ENCODE results near the gene ASTL.

The ASTL gene

GRCh38 chr2:96137321-96138178 is 752 bp downstream of the ASTL start:
- TF ChIP-seq EZH2 (IDR thresholded peaks at IDR 0.05; ENCODE audit: borderline replicate concordance, low read depth, low read length, severe bottlenecking), result no peak
- no peak for TF ChIP-seq CTCF (IDR thresholded peaks at IDR 0.05; ENCODE audit: borderline replicate concordance, extremely low read depth, low read length, poor library complexity, severe bottlenecking)
- Histone ChIP-seq H2AFZ (ENCODE audit: low read depth, low read length) (no peak overlapping the region), H3K9ac (ENCODE audit: low read depth, low read length) (no peak overlapping the region), H3K79me2 (ENCODE audit: insufficient read depth, low read length) (no peaks in the 10 kb centered on the region), H4K20me1 (ENCODE audit: insufficient read depth, low read length) (0 out of 2 replicates have a peak, but pooled peaks cover 1% of the 10 kb centered on the region), H3K4me2 (ENCODE audit: insufficient read depth, low read length) (no peak overlapping the region), H3K4me1 (ENCODE audit: insufficient read depth, low read length) (no peaks in the 10 kb centered on the region), H3K36me3 (ENCODE audit: insufficient read depth, low read length) (no peaks in the 10 kb centered on the region), H3K27me3 (ENCODE audit: insufficient read depth, low read length, poor library complexity) (no peaks in the 10 kb centered on the region), H3K9me3 (ENCODE audit: insufficient read depth, low read length, severe bottlenecking) (no peaks in the 10 kb centered on the region), H3K4me3 (ENCODE audit: low read depth in 1 of 2, low read length in 2 of 2) (no peak overlapping the region), H3K27ac (ENCODE audit: low read length) (no peak overlapping the region)
- DNase-seq, result no peak
- no peak for ATAC-seq (ENCODE audit: insufficient read depth, low read depth)

GRCh38 chr2:96136129-96136720 is 2.1 kb downstream of the ASTL start:
- DNase-seq, result no peak
- no peaks in the 10 kb centered on the region for H3K79me2 ChIP-seq (ENCODE audit: insufficient read depth, low read length)
- no peak for TF ChIP-seq EZH2 (IDR thresholded peaks at IDR 0.05; ENCODE audit: borderline replicate concordance, low read depth, low read length, severe bottlenecking)
- no peak for TF ChIP-seq CTCF (IDR thresholded peaks at IDR 0.05; ENCODE audit: borderline replicate concordance, extremely low read depth, low read length, poor library complexity, severe bottlenecking)
- no peaks in the 10 kb centered on the region for H3K27me3 ChIP-seq (ENCODE audit: insufficient read depth, low read length, poor library complexity)
- no peak overlapping the region for H3K4me3 ChIP-seq (ENCODE audit: low read depth in 1 of 2, low read length in 2 of 2)
- H4K20me1 ChIP-seq (ENCODE audit: insufficient read depth, low read length), result 0 out of 2 replicates have a peak, but pooled peaks cover 5% of the 10 kb centered on the region
- H2AFZ ChIP-seq (ENCODE audit: low read depth, low read length), result no peak overlapping the region
- ATAC-seq (ENCODE audit: insufficient read depth, low read depth), result no peak
- H3K4me1 ChIP-seq (ENCODE audit: insufficient read depth, low read length), result no peaks in the 10 kb centered on the region
- H3K27ac ChIP-seq (ENCODE audit: low read length), result no peak overlapping the region
- H3K9me3 ChIP-seq (ENCODE audit: insufficient read depth, low read length, severe bottlenecking), result no peaks in the 10 kb centered on the region
- H3K4me2 ChIP-seq (ENCODE audit: insufficient read depth, low read length), result no peak overlapping the region
- no peaks in the 10 kb centered on the region for H3K36me3 ChIP-seq (ENCODE audit: insufficient read depth, low read length)
- no peak overlapping the region for H3K9ac ChIP-seq (ENCODE audit: low read depth, low read length)

DNA sequence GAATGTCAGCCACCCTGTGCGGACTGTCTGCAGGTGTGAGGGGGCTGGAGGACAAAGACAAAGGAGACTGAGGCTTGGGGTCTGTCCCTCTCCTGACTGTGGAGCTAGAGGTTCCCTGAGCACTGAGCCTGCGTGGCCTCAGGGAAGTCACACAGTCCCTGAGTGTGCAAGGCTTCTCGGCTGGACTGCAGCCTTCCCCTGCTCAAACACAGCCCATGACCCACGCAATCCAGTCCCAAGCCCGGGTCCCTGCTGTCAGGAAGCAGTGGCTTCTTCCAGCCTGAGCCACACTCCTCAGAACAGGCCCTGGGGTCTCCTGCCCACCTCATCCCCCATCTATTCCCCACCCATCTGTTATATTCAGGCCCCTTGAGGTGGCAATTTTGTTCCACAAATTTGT is 2.7 kb downstream of the ASTL start:
- no peak for TF ChIP-seq EZH2 (IDR thresholded peaks at IDR 0.05; ENCODE audit: borderline replicate concordance, low read depth, low read length, severe bottlenecking)
- no peak for TF ChIP-seq CTCF (IDR thresholded peaks at IDR 0.05; ENCODE audit: borderline replicate concordance, extremely low read depth, low read length, poor library complexity, severe bottlenecking)
- Histone ChIP-seq H3K4me1 (ENCODE audit: insufficient read depth, low read length) (no peaks in the 10 kb centered on the region), H3K27me3 (ENCODE audit: insufficient read depth, low read length, poor library complexity) (peaks cover under 1% of the 10 kb centered on the region), H3K9ac (ENCODE audit: low read depth, low read length) (no peak overlapping the region), H4K20me1 (ENCODE audit: insufficient read depth, low read length) (0 out of 2 replicates have a peak, but pooled peaks cover 5% of the 10 kb centered on the region), H3K27ac (ENCODE audit: low read length) (no peak overlapping the region), H3K4me2 (ENCODE audit: insufficient read depth, low read length) (no peak overlapping the region), H3K9me3 (ENCODE audit: insufficient read depth, low read length, severe bottlenecking) (no peaks in the 10 kb centered on the region), H3K36me3 (ENCODE audit: insufficient read depth, low read length) (no peaks in the 10 kb centered on the region), H3K4me3 (ENCODE audit: low read depth in 1 of 2, low read length in 2 of 2) (no peak overlapping the region), H3K79me2 (ENCODE audit: insufficient read depth, low read length) (no peaks in the 10 kb centered on the region), H2AFZ (ENCODE audit: low read depth, low read length) (no peak overlapping the region)
- no peak for ATAC-seq (ENCODE audit: insufficient read depth, low read depth)
- no peak for DNase-seq

All from DND-41 (cell line).